ENCODE measurements around the gene CYTH1. TPM values are rescaled to one million over a fixed set of nuclear protein-coding genes. Genes with fewer than 3 reads are reported as not detected.

Gene CYTH1
- total RNA-seq, 1 experiment from 2014 or later: 9.7 TPM

GRCh38 chr17:78819402-78819801, 37.3 kb upstream of the CYTH1 start:
- no peak overlapping the region for H2BK15ac ChIP-seq (ENCODE audit: low read depth, low read length)
- H2BK12ac ChIP-seq (ENCODE audit: insufficient read length, low read depth, low read length): no peak overlapping the region
- H2BK5ac ChIP-seq (ENCODE audit: insufficient read length, low read length): no peak overlapping the region
- peaks cover 6% of the 10 kb centered on the region for H3K79me1 ChIP-seq (ENCODE audit: insufficient read depth, low read depth, low read length, poor library complexity, severe bottlenecking)
- TF ChIP-seq CTCF (conservative IDR thresholded peaks at IDR 0.05): no peak
- H3K4ac ChIP-seq (ENCODE audit: low read depth, low read length): no peak overlapping the region
- DNase-seq: no peak
- Mint-ChIP-seq H3K9me3 (no peaks in the 10 kb centered on the region), H3K27me3 (ENCODE audit: low read depth) (no peaks in the 10 kb centered on the region), H3K36me3 (ENCODE audit: insufficient read depth in 1 of 3, low read depth in 3 of 3) (peaks cover 47 to 98% (median 89%) of the 10 kb centered on the region in 3 experiments), H3K4me3 (no peak overlapping the region), H3K4me1 (no peaks in the 10 kb centered on the region), H3K27ac (no peak overlapping the region; a peak in 1 of 7 replicates)
- H3K14ac ChIP-seq (ENCODE audit: insufficient read depth, low read length): no peak overlapping the region
- no peak overlapping the region for H3K27ac ChIP-seq (ENCODE audit: insufficient read length, low read depth, low read length)
- H3K27me3 ChIP-seq (ENCODE audit: insufficient read depth, low read length): no peaks in the 10 kb centered on the region
- H3K79me2 ChIP-seq (ENCODE audit: insufficient read depth, low read length): no peaks in the 10 kb centered on the region
- H3K9me3 ChIP-seq (ENCODE audit: control insufficient read depth, low read depth, low read length): no peaks in the 10 kb centered on the region
- H4K5ac ChIP-seq (ENCODE audit: insufficient read length, low read depth, low read length): no peak overlapping the region
- no peak overlapping the region for H3K23ac ChIP-seq (ENCODE audit: insufficient read length, low read depth, low read length)
- H4K20me1 ChIP-seq (ENCODE audit: control insufficient read depth, insufficient read depth, insufficient read length): no peaks in the 10 kb centered on the region
- no peak overlapping the region for H2AK5ac ChIP-seq (ENCODE audit: insufficient read length, low read length)
- no peak overlapping the region for H4K91ac ChIP-seq (ENCODE audit: insufficient read length, low read depth, low read length)
- no peak overlapping the region for H3K4me2 ChIP-seq (ENCODE audit: insufficient read depth, insufficient read length, low read length)
- H2AFZ ChIP-seq (ENCODE audit: low read length): no peak overlapping the region
- no peaks in the 10 kb centered on the region for H3K4me1 ChIP-seq (ENCODE audit: insufficient read depth, low read length)
- no peak overlapping the region for H3K9ac ChIP-seq (ENCODE audit: extremely low read depth, insufficient read length, low read length)
- H2BK20ac ChIP-seq (ENCODE audit: low read depth, low read length, poor library complexity, severe bottlenecking): no peak overlapping the region
- H2BK120ac ChIP-seq (ENCODE audit: low read depth, low read length, poor library complexity, severe bottlenecking): no peak overlapping the region
- H3T11ph ChIP-seq (ENCODE audit: low read length): no peak overlapping the region
- no peak overlapping the region for H3K56ac ChIP-seq (ENCODE audit: insufficient read length, low read depth, low read length)
- no peak overlapping the region for H3K18ac ChIP-seq (ENCODE audit: insufficient read length, low read depth, low read length)
- no peak overlapping the region for H4K8ac ChIP-seq (replicated peaks; ENCODE audit: insufficient read length, low read depth, low read length)
- no peaks in the 10 kb centered on the region for H3K23me2 ChIP-seq (ENCODE audit: insufficient read length, low read depth, low read length, poor library complexity, severe bottlenecking)
- no CpG with 5 or more reads among the region's 8 CpGs for WGBS (ENCODE audit: extremely low coverage, insufficient read length, low lambda C conversion rate)
